Fibroblast of skin of abdomen (primary cell): ENCODE data around the gene OR10W1. TPM values are rescaled to one million over a fixed set of nuclear protein-coding genes. Genes with fewer than 3 reads are reported as not detected.

Experiments
- DNase-seq: peaks from one replicate; pipeline ENCODE4 v3.0.0-alpha.2; 2013
- polyA plus RNA-seq, 2 experiments: library from polyadenylated mRNA; unstranded; fragments of 120-200 nt; gene quantifications; one replicate each; pipeline ENCODE4 v1.2.1, GENCODE V29; 2013; ENCODE audit not compliant: insufficient read length in 2 of 2

Gene OR10W1
- polyA plus RNA-seq (2013, experiment 1 of 2; ENCODE audit: insufficient read length): not detected
- not detected for polyA plus RNA-seq (2013, experiment 2 of 2; ENCODE audit: insufficient read length)

- DNase-seq: no peak
Observed at GRCh38 chr11:58268142-58268541, at the start of gene OR10W1. OR10W1 (minus strand) TSS chr11:58268260; CDS start chr11:58267858, 402 bp downstream.

- peak; percentile 31 for DNase-seq
Observed at GRCh38 chr11:58316142-58316541, 48.1 kb upstream of the OR10W1 start.

GRCh38 chr11:58301576-58301975, 33.5 kb upstream of the OR10W1 start:
- peak; percentile 56 for DNase-seq

- DNase-seq: no peak
Observed at GRCh38 chr11:58292017-58292416, 24.0 kb upstream of the OR10W1 start.

- no peak for DNase-seq
Observed at GRCh38 chr11:58289266-58289665, 21.2 kb upstream of the OR10W1 start.

- peak; percentile 8 for DNase-seq
Observed at GRCh38 chr11:58286249-58286648, 18.2 kb upstream of the OR10W1 start.

GRCh38 chr11:58285483-58286040, 17.5 kb upstream of the OR10W1 start:
- no peak for DNase-seq

- no peak for DNase-seq
Observed at GRCh38 chr11:58276151-58276550, 8.1 kb upstream of the OR10W1 start.

- no peak for DNase-seq
Observed at GRCh38 chr11:58275002-58275401, 6.9 kb upstream of the OR10W1 start.

- no peak for DNase-seq
Observed at GRCh38 chr11:58259983-58260382, 8.1 kb downstream of the OR10W1 start.

- no peak for DNase-seq
Observed at GRCh38 chr11:58254936-58255335, 13.1 kb downstream of the OR10W1 start.

- DNase-seq: no peak
Observed at GRCh38 chr11:58243954-58244353, 24.1 kb downstream of the OR10W1 start.

- no peak for DNase-seq
Observed at GRCh38 chr11:58227956-58228615, 40.0 kb downstream of the OR10W1 start.

- DNase-seq: no peak
Observed at GRCh38 chr11:58222721-58223120, 45.3 kb downstream of the OR10W1 start.
